KMS-11 (cell line): ENCODE measurements around the gene SPARCL1.

ENCODE experiments used
- H2AFZ ChIP-seq: fragments of 200-600 bp; sonication (generic); 2 replicates; pipeline ENCODE4 v1.6.1; 2016; ENCODE audit warnings: antibody characterized with exemption, mixed run types, low read depth
- H3K27ac ChIP-seq: fragments of 200-600 bp; sonication (generic); 2 replicates; pipeline ENCODE4 v1.6.1; 2016; ENCODE audit warnings: mild to moderate bottlenecking, mixed run types
- H3K27me3 ChIP-seq: fragments of 200-600 bp; sonication (generic); 2 replicates; pipeline ENCODE4 v1.6.1; 2017; ENCODE audit warnings: mild to moderate bottlenecking, low read depth, mixed run types, moderate library complexity; ENCODE audit not compliant: insufficient read depth
- H3K36me3 ChIP-seq: fragments of 200-600 bp; sonication (generic); 2 replicates; pipeline ENCODE4 v1.6.1; 2017; ENCODE audit warnings: mild to moderate bottlenecking, mixed run types; ENCODE audit not compliant: insufficient read depth
- H3K4me1 ChIP-seq: fragments of 200-600 bp; sonication (generic); 2 replicates; pipeline ENCODE4 v1.6.1; 2016; ENCODE audit warnings: mild to moderate bottlenecking, low read depth, mixed run types; ENCODE audit not compliant: poor library complexity, severe bottlenecking
- H3K4me2 ChIP-seq: fragments of 200-600 bp; sonication (generic); 2 replicates; pipeline ENCODE4 v1.7.0; 2016; ENCODE audit warnings: mild to moderate bottlenecking, mixed run types
- H3K4me3 ChIP-seq: fragments of 200-600 bp; sonication (generic); IDR thresholded peaks from 2 replicates; pipeline ENCODE4 v1.6.1; 2017; ENCODE audit warnings: low read depth, low read length, mixed read lengths; ENCODE audit not compliant: insufficient read depth
- H3K79me2 ChIP-seq: fragments of 200-600 bp; sonication (generic); 2 replicates; pipeline ENCODE4 v1.6.1; 2016; ENCODE audit warnings: low read depth, mixed run types; ENCODE audit not compliant: insufficient read depth
- H3K9ac ChIP-seq: fragments of 200-600 bp; sonication (generic); 2 replicates; pipeline ENCODE4 v1.6.1; 2016; ENCODE audit warnings: mild to moderate bottlenecking, mixed run types
- H4K20me1 ChIP-seq: fragments of 200-600 bp; sonication (generic); 2 replicates; pipeline ENCODE4 v1.6.1; 2016; ENCODE audit warnings: mild to moderate bottlenecking, mixed run types; ENCODE audit not compliant: insufficient read depth
- TF ChIP-seq, protein P1 (sequence below): fragments of 200-600 bp; sonication (generic); conservative IDR thresholded peaks from 2 replicates; pipeline ENCODE4 v1.6.1; 2017; ENCODE audit warnings: low read depth, mild to moderate bottlenecking, antibody characterized with exemption, low read length, moderate library complexity, mixed read lengths

The SPARCL1 gene

DNA sequence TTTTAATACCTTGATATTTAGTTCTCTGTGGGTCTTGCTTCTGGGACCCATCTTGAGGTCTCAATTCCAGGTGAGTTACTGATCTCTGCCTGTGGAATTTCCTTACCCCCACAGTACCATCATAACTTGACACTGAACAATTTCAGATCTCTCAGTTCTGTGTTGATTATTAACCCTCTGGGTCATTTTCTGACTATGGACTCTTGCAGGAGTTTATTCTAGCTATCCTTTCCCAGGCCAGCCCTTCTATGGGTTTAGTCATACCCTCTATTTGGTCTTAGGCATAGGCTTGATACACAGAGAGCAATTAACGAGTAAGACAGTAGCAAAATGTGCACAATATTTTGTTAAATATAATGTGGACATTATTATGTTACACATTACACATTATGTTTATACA, 3.7 kb upstream of the SPARCL1 start:
- Histone ChIP-seq H3K4me3 (no peak overlapping the region), H3K36me3 (no peaks in the 10 kb centered on the region), H3K27ac (no peak overlapping the region), H3K79me2 (no peaks in the 10 kb centered on the region), H4K20me1 (no peaks in the 10 kb centered on the region), H3K4me2 (no peak overlapping the region), H3K4me1 (no peaks in the 10 kb centered on the region), H3K9ac (no peak overlapping the region), H2AFZ (no peak overlapping the region), H3K27me3 (no peaks in the 10 kb centered on the region)
- TF ChIP-seq, protein P1, sequence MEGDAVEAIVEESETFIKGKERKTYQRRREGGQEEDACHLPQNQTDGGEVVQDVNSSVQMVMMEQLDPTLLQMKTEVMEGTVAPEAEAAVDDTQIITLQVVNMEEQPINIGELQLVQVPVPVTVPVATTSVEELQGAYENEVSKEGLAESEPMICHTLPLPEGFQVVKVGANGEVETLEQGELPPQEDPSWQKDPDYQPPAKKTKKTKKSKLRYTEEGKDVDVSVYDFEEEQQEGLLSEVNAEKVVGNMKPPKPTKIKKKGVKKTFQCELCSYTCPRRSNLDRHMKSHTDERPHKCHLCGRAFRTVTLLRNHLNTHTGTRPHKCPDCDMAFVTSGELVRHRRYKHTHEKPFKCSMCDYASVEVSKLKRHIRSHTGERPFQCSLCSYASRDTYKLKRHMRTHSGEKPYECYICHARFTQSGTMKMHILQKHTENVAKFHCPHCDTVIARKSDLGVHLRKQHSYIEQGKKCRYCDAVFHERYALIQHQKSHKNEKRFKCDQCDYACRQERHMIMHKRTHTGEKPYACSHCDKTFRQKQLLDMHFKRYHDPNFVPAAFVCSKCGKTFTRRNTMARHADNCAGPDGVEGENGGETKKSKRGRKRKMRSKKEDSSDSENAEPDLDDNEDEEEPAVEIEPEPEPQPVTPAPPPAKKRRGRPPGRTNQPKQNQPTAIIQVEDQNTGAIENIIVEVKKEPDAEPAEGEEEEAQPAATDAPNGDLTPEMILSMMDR: no peak

DNA sequence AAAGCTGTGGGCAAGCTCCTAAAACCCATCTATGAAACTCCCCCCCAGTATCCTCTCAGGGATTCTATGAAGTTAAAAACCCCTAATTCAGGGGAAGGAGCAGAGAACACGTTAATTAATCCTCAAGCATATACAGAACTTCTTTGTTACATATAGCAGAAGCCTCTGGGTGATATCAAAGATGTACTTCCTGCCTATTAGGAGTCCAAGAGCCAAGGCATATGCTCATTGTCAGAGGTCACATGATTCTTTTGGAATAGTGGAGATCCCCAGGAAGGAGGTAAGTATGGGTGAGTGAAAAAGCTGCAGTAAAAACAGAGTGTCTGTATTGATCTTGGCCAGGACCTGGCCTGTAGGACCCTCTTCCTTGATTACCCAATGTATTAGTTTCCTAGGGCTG, 2.9 kb upstream of the SPARCL1 start:
- H3K27me3 ChIP-seq: no peaks in the 10 kb centered on the region
- no peak overlapping the region for H3K4me3 ChIP-seq
- H3K79me2 ChIP-seq: no peaks in the 10 kb centered on the region
- H4K20me1 ChIP-seq: no peaks in the 10 kb centered on the region
- no peaks in the 10 kb centered on the region for H3K4me1 ChIP-seq
- TF ChIP-seq, protein P1: no peak
- H3K9ac ChIP-seq: no peak overlapping the region
- no peak overlapping the region for H2AFZ ChIP-seq
- no peak overlapping the region for H3K27ac ChIP-seq
- H3K36me3 ChIP-seq: no peaks in the 10 kb centered on the region
- no peak overlapping the region for H3K4me2 ChIP-seq

DNA sequence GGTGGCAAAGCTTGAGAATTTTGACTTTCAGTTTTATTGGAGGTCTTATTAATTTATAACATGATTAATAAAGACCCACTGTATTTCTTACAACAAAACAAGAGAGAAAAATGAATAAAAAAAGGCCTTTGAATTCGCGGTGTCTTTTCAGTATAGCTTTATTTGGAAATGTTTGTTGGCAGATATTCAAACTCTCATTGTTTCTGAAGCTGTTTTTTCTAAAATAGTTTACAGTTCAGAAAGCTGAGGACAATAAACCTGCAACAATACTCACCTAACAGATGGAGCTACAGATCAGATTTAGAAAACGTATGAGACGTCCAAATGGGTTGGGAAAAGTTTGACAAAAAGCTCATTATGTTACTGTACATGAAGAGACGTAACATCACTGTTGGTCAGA, 2.4 kb upstream of the SPARCL1 start:
- Histone ChIP-seq H3K27me3 (no peaks in the 10 kb centered on the region), H3K36me3 (no peaks in the 10 kb centered on the region), H4K20me1 (no peaks in the 10 kb centered on the region), H3K79me2 (no peaks in the 10 kb centered on the region), H3K4me1 (no peaks in the 10 kb centered on the region), H3K4me2 (no peak overlapping the region), H3K9ac (no peak overlapping the region), H2AFZ (no peak overlapping the region), H3K4me3 (no peak overlapping the region), H3K27ac (no peak overlapping the region)
- TF ChIP-seq, protein P1: no peak

DNA sequence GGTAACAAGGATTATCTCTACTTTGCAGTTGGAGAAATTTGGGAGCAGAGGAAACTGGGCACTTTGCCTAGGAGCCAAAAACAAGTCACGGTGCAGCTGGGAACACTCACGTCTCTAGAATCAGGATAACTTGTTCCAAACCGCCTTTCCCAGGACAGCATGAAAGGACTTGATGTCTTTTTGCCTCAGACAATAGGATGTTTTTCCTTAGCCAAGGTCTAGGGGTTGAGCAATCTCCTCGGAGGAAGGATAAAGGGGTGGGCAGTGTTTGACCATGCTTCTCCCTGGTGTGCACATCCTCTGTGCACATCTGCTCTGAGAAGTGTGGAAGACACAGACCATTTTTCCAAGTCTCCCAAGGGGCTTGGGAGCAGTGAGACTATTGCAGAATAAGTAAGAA, 1.7 kb upstream of the SPARCL1 start:
- no peaks in the 10 kb centered on the region for H3K27me3 ChIP-seq
- H2AFZ ChIP-seq: no peak overlapping the region
- H3K4me3 ChIP-seq: no peak overlapping the region
- no peaks in the 10 kb centered on the region for H3K36me3 ChIP-seq
- no peak overlapping the region for H3K4me2 ChIP-seq
- H3K4me1 ChIP-seq: no peaks in the 10 kb centered on the region
- no peaks in the 10 kb centered on the region for H3K79me2 ChIP-seq
- TF ChIP-seq, protein P1: no peak
- H3K9ac ChIP-seq: no peak overlapping the region
- H3K27ac ChIP-seq: no peak overlapping the region
- no peaks in the 10 kb centered on the region for H4K20me1 ChIP-seq

GRCh38 chr4:87530229-87530628, 1.1 kb upstream of the SPARCL1 start:
- Histone ChIP-seq H3K79me2 (no peaks in the 10 kb centered on the region), H3K4me2 (no peak overlapping the region), H3K9ac (no peak overlapping the region), H3K27ac (no peak overlapping the region), H2AFZ (no peak overlapping the region), H4K20me1 (no peaks in the 10 kb centered on the region), H3K27me3 (no peaks in the 10 kb centered on the region), H3K36me3 (no peaks in the 10 kb centered on the region), H3K4me1 (no peaks in the 10 kb centered on the region), H3K4me3 (no peak overlapping the region)
- TF ChIP-seq, protein P1: no peak
